Measurements from ENCODE around the gene SHH. TPM values are rescaled to one million over a fixed set of nuclear protein-coding genes. Genes with fewer than 3 reads are reported as not detected.
"Not testable (repeated sequence)": the region's sequence is repeated elsewhere in the genome, so short reads cannot be mapped to it uniquely, and the experiment has no call there.

Gene SHH
- total RNA-seq, 2 experiments from 2014 or later, result not detected

DNA sequence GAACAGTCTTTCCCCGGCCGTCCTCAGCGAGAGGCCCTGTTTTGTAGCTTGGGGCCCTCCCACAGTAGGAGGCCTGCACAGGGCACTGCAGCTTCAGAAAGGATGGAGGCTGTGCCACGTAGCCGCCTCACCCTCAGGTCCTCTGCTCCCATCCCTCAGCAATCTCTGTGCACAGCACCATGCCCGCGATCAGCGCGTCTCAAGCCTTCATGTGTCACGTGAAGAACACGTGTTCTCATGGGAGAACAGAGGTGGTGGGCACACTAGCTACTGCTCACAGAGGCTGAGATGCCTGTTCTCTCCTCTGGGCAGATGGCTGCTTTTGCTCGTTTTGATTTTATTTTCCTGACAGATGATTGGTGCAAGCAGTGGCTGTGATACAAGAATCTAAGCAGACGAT lies 8.5 kb upstream of the SHH start:
- POLR2A ChIA-PET, result no interaction called here
- DNase-seq, result no peak
- Mint-ChIP-seq H3K36me3 (ENCODE audit: low read depth) (no peaks in the 10 kb centered on the region), H3K27me3 (no peaks in the 10 kb centered on the region), H3K9me3 (no peaks in the 10 kb centered on the region), H3K4me3 (no peak overlapping the region), H3K27ac (no peak overlapping the region), H3K4me1 (no peaks in the 10 kb centered on the region)
- CTCF ChIA-PET, result no interaction called here

DNA sequence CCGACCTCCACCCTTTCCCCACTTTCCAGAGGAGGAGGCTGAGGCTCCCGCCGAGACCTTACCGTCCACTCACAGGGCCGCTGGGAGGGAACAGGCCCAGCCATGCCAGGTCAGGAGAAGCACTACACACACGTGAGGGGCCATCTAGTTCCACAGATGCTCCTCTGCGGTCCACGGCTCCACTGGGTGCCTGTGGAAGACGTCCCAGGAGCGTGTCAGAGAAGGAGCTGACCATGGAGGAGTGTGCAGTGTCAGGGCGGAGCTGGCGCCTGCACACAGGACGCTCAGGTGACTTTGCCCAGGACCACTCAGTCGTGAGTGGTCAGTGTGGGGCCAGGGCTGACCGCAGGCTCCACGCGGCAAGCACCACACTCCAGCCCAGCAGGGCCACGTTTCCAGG lies 8.0 kb upstream of the SHH start:
- Mint-ChIP-seq H3K4me1 (peaks cover 4% of the 10 kb centered on the region), H3K4me3 (no peak overlapping the region), H3K36me3 (ENCODE audit: low read depth) (no peaks in the 10 kb centered on the region), H3K27ac (no peak overlapping the region), H3K9me3 (no peaks in the 10 kb centered on the region), H3K27me3 (peaks cover 5% of the 10 kb centered on the region)
- POLR2A ChIA-PET, result no interaction called here
- DNase-seq, result no peak
- CTCF ChIA-PET, result no interaction called here

DNA sequence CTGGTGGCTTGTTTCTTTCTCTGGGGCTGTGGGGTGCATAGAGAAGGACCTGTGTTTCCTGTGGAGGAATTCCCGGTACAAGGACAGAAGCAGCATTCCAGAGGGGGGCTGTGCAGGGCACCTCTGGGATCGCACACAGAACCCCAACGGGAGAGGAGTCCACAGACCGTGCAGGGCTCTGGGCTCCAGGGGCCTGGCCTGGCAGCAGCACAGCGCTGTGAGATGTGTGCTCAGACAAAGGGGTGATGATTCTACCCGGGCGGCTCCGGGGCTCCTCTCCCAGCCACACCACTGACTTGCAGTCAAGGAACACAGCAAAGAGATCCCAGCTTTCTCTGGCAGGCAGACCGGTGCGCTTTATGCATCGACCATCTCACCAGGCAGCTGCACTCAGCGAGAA lies 6.9 kb upstream of the SHH start:
- CTCF ChIA-PET, result no interaction called here
- Mint-ChIP-seq H3K36me3 (ENCODE audit: low read depth) (no peaks in the 10 kb centered on the region), H3K27me3 (peaks cover 7% of the 10 kb centered on the region), H3K4me3 (no peak overlapping the region), H3K9me3 (no peaks in the 10 kb centered on the region), H3K4me1 (peaks cover 4% of the 10 kb centered on the region), H3K27ac (no peak overlapping the region)
- POLR2A ChIA-PET, result no interaction called here
- DNase-seq, result no peak

DNA sequence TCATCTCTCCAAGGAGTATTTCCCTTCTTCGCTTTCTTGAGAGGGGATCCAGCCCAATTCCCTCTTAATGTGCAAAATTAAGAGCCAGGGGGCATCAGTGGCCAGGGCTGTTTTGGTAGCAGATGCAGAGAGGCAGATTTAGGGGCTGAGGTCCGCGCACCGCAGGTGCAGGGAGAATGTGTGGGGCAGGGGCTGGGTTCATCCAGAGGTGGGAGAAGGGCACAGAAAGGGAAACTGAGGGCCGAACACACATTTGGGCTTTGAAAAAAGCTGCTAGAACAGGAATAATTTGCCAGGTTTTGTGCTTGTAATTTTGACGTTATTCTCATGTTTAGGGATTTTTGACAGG lies 6.5 kb upstream of the SHH start:
- POLR2A ChIA-PET, result no interaction called here
- H3K4me3 Mint-ChIP-seq, result no peak overlapping the region
- no peaks in the 10 kb centered on the region for H3K36me3 Mint-ChIP-seq (ENCODE audit: low read depth)
- CTCF ChIA-PET, result no interaction called here
- H3K27me3 Mint-ChIP-seq, result peaks cover 11% of the 10 kb centered on the region
- peaks cover 4% of the 10 kb centered on the region for H3K4me1 Mint-ChIP-seq
- no peak overlapping the region for H3K27ac Mint-ChIP-seq
- no peak for DNase-seq
- no peaks in the 10 kb centered on the region for H3K9me3 Mint-ChIP-seq

DNA sequence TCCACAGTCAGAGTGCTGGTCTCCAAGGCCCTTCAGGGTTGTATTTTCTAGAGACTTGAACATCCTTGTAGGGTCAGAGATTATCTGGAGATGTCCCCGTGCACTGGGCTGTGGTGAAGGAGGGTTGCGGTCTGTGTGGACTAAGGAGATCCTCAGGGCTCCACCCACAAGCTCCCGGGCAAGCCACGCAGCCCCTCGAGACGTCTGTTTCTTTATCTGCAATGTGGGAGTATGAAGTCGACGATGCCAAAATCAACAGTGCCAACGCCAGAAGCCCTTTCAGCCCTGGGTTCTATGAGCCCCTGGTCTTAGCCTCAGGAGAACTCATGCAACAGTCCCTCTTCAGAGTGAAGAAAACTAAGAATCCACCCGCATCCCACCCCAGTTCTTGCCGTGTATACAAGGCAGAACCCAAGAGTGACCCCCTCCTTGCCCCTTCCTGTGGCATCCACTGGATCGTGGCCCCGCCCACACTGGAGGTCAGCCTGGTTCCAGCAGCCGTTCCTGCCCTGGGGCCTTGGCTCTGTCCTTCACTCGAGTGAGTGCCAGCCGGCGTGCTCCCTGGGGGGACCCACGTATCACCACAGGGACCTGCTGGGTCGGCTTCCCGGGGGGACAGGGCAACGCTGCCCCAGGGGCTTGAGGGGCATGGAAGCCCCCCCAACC lies 6.0 kb upstream of the SHH start:
- CTCF ChIA-PET, result no interaction called here
- H3K4me3 Mint-ChIP-seq, result no peak overlapping the region
- POLR2A ChIA-PET, result no interaction called here
- peaks cover 4% of the 10 kb centered on the region for H3K4me1 Mint-ChIP-seq
- no peak for DNase-seq
- H3K9me3 Mint-ChIP-seq, result no peaks in the 10 kb centered on the region
- H3K36me3 Mint-ChIP-seq (ENCODE audit: low read depth), result no peaks in the 10 kb centered on the region
- H3K27me3 Mint-ChIP-seq, result peaks cover 15% of the 10 kb centered on the region
- no peak overlapping the region for H3K27ac Mint-ChIP-seq

DNA sequence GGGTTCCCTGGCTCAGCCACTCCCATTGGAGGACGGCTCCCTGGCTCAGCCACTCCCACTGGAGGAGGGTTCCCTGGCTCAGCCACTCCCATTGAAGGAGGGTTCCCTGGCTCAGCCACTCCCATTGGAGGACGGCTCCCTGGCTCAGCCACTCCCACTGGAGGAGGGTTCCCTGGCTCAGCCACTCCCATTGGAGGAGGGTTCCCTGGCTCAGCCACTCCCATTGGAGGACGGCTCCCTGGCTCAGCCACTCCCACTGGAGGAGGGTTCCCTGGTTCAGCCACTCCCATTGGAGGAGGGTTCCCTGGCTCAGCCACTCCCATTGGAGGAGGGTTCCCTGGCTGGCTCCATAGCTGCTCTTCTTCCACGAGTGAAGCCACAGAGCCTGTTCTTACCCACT lies 5.3 kb upstream of the SHH start:
- H3K27ac Mint-ChIP-seq; H3K4me1 Mint-ChIP-seq; H3K36me3 Mint-ChIP-seq (ENCODE audit: low read depth); CTCF ChIA-PET; DNase-seq; H3K9me3 Mint-ChIP-seq; POLR2A ChIA-PET; H3K4me3 Mint-ChIP-seq: not testable (repeated sequence)
- peaks cover 22% of the 10 kb centered on the region for H3K27me3 Mint-ChIP-seq

DNA sequence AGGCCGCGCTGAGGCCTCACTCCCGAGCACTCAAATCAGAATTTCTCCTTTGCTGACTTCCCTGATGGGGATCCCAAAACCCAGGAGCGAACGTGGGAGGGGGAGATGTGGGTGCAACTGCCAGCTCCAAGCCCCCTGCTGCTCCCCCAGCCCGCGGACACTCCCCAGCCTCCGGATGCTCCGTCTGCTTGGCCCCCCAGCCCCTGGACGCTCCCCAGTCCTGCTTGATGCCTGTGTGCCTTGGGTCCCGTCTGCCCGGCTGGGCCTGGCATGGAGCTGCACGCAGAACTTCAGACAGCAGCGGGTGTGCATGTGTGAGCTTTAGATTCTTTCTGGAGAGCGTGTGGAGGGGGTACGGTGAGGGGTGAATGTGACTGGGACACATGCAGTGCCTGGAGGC lies 4.7 kb upstream of the SHH start:
- H3K27ac Mint-ChIP-seq, result no peak overlapping the region
- peaks cover 27% of the 10 kb centered on the region for H3K27me3 Mint-ChIP-seq
- ChIA-PET CTCF (no interaction called here), POLR2A (no interaction called here)
- no peak overlapping the region for H3K4me3 Mint-ChIP-seq
- DNase-seq, result no peak
- H3K9me3 Mint-ChIP-seq, result no peaks in the 10 kb centered on the region
- peaks cover 7% of the 10 kb centered on the region for H3K4me1 Mint-ChIP-seq
- H3K36me3 Mint-ChIP-seq (ENCODE audit: low read depth), result no peaks in the 10 kb centered on the region

DNA sequence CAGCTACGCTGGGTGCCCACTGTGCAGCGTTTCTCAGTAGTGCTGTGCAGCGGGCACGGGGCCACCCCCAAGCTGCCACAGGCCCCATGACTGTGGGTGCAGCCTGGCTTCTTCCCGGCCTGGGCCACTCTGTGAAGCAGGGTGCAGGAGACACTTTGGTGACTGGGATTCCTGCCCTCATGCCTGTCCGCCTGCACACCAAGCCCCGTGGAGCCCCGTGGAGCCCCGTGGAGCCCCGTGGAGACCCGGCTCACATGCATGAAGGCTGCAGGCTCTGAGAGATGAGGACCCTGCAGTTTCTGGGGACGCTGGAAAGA lies 3.9 kb upstream of the SHH start:
- Mint-ChIP-seq H3K27me3 (peaks cover 36% of the 10 kb centered on the region), H3K4me1 (peaks cover 12% of the 10 kb centered on the region), H3K27ac (no peak overlapping the region), H3K9me3 (no peaks in the 10 kb centered on the region), H3K36me3 (ENCODE audit: low read depth) (no peaks in the 10 kb centered on the region), H3K4me3 (no peak overlapping the region)
- CTCF ChIA-PET, result interaction anchor here (0.6 kb wide), 1 partner anchor 319 kb away, joined by 3 read pairs; no protein-coding TSS in a partner anchor
- POLR2A ChIA-PET, result no interaction called here
- no peak for DNase-seq

DNA sequence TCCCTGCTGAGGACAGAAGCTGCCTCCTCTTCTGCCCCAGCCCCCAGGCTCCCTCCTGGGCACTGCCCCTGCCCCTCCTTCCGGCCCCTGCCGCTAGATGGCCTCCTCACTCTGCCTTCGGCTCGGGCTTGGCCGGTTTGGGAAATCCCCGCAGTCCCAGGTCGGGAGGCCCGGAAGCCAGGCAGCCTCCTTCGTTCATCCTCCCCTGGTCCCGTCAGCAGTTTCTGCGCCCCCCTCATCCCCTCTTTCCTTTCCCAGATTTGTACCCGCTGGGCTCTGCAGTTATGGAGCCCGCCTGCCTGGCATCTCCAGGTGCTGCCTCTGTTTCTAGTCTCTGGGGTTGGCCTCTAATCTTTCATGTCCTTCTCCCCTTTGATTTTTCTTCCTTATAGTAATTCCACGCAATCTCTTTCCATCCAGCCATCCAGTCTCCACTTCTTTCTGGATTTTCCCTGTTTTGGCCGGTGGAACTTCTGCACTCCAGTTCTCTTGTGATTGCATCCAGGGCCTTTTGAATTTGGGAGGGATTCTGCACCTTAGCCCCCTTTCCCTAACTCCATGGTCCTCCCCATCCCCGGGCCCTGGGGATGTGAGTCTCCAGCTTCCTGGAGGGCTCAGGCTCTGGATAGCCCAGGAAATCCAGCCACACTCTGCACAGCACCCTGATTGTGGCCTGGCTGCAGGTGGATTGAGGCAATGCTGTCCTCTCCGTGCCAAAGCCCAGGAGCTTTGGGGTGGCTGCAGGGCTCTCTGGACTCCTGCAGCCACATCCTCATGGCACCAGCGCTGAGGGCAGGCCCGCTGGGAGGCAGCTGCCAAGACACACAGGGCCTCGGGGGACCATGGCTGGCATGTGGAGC lies 3.3 kb upstream of the SHH start:
- no peak overlapping the region for H3K4me3 Mint-ChIP-seq
- CTCF ChIA-PET, result interaction anchor here (0.6 kb wide), 2 partner anchors 319 to 656 kb away, joined by 3 read pairs; no protein-coding TSS in a partner anchor

DNA sequence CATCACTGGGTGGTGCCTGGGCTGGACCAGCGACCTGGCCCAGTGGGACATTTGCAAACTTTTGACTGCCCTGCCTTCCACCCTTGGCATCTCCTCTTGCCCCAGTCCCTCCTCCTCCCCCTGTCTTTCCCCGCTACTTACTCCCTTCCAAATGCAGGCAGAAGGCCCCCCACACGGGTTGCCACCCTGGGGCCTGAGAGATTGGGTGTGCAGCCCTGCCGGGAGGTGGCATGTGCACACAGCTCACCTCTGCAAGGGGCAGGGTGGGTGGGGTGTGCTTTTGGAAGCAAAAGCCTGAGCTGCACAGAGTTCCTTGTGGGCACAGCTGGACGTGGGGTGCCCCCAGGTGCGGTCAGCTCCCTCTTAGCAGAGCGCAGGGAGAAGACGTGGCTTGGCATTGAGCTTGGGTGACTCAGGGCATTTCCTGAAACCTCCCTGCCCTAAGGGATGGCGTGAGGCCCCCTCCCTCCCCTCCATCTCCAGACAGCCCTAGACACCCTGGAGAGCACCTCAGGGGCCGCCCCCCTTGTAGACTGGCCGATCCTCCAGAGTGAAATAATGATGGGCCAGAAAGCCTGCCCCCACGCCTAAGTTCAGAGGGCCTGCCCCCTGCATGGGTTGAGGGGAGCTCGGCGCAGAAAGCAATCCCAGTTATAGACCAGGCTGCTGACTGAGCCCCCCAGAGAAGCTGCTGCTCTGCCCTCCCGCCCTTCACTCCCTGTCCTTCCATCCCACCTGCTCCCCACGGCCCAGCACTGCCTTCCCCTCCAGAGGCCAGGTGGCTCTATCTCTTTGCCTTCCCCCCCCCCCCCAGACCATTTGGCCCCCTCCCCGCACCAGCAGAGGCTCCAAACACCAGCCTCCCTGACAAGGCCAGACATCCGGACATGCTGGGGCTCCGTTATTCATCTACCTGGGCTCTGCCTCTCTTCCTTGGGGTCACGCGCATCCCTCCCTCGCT lies 2.3 kb upstream of the SHH start:
- Mint-ChIP-seq H3K27ac (no peak overlapping the region), H3K4me3 (no peak overlapping the region), H3K27me3 (peaks cover 45% of the 10 kb centered on the region), H3K36me3 (ENCODE audit: low read depth) (no peaks in the 10 kb centered on the region), H3K9me3 (no peaks in the 10 kb centered on the region), H3K4me1 (peaks cover 16% of the 10 kb centered on the region)
- CTCF ChIA-PET, result interaction anchor here (0.6 kb wide), 1 partner anchor 657 kb away, joined by 3 read pairs; no protein-coding TSS in a partner anchor
- DNase-seq, result no peak
- POLR2A ChIA-PET, result no interaction called here

More for the DNA sequence above, 3.3 kb upstream of the SHH start:
- Mint-ChIP-seq H3K4me1 (peaks cover 16% of the 10 kb centered on the region), H3K9me3 (no peaks in the 10 kb centered on the region), H3K27ac (no peak overlapping the region), H3K36me3 (ENCODE audit: low read depth) (no peaks in the 10 kb centered on the region), H3K27me3 (peaks cover 42% of the 10 kb centered on the region)
- POLR2A ChIA-PET, result no interaction called here
- peak; percentile 72 for DNase-seq

DNA sequence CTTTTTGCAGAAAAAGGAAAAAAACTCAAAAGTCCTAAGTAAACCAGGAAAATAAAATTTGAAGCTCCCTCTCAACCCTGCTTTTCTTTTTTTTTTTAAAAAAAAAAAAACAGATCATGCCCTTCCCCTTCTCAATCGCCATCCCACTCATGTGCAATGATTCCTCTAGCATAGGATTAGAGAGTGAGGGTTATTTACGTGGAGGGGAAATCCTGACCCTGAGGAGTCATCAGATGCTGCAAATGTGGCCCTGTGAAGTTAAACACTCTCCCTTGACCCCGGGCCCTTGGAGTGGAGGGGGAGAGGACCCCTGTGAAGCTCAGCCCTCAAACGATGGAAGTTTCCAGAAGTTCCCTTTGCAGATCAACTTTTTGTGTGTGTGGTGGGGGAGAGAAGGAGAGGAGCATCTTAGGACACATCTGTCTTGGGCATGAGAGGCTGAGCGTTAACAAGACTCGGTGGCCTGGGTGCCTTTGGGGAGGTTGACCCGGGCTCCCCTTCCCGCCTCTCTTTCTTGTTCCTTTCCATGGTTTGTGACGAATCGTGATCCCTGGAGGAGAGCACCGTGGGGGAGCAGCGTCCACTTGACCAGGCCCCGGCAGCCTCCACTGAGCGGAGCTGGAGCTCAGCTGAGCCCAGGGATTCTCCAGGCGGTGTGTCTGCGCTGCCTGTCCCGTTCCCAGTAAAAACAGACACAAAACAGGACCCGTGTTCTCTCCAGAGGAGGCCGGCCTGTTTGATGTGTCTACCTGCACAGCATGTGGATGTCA lies 1.5 kb upstream of the SHH start:
- DNase-seq, result no peak
- ChIA-PET CTCF (interaction anchor here (0.5 to 1.2 kb wide), 2 partner anchors 8 to 12 kb away, joined by 3 to 4 read pairs; no protein-coding TSS in a partner anchor), POLR2A (no interaction called here)
- Mint-ChIP-seq H3K4me3 (no peak overlapping the region), H3K4me1 (peaks cover 19% of the 10 kb centered on the region), H3K36me3 (ENCODE audit: low read depth) (no peaks in the 10 kb centered on the region), H3K9me3 (no peaks in the 10 kb centered on the region), H3K27ac (no peak overlapping the region), H3K27me3 (peaks cover 52% of the 10 kb centered on the region)

DNA sequence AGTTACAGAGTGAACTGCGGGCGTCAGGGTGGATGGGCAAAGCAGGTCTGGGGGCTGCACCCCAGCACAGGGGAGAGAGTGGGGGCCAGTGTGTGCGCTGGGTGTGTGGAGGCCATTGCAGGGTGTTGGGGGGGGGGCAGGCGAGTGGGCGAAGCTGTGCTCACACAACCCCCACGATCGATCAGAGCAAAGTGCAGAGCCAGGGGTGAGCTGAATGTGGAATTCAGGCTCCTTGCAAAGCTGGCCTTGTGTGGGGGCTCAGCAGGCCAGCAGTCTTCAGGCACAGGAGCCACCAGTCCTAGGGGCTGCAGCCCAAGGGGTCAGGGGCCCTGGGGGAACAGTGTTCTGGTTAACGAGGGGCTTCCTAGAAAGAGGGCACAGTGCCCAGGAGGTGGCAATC lies 862 bp upstream of the SHH start:
- no peak overlapping the region for H3K27ac Mint-ChIP-seq
- POLR2A ChIA-PET, result no interaction called here
- no peaks in the 10 kb centered on the region for H3K36me3 Mint-ChIP-seq (ENCODE audit: low read depth)
- peaks cover 53% of the 10 kb centered on the region for H3K27me3 Mint-ChIP-seq
- H3K9me3 Mint-ChIP-seq, result no peaks in the 10 kb centered on the region
- CTCF ChIA-PET, result interaction anchor here (0.5 to 1.2 kb wide), 2 partner anchors 9 to 12 kb away, joined by 3 to 4 read pairs; no protein-coding TSS in a partner anchor
- no peak for DNase-seq
- no peak overlapping the region for H3K4me3 Mint-ChIP-seq
- peaks cover 19% of the 10 kb centered on the region for H3K4me1 Mint-ChIP-seq

DNA sequence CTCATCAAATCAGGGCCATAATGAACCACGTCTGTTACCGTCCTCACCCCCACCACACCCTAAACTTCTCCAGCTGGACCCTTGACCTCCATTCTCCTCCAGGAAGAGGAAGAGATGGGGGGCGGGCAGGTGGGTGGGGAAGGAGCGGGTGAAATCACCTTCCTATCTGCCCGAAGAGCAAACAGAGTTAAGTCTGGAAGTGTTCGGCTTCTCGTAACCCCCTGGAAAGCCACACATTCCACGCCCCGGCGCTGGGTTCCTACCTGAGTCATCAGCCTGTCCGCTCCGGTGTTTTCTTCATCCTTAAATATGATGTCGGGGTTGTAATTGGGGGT lies 736 bp downstream of the SHH start:
- ChIA-PET POLR2A (no interaction called here), CTCF (no interaction called here)
- no peaks in the 10 kb centered on the region for H3K9me3 Mint-ChIP-seq
- peaks cover 31% of the 10 kb centered on the region for H3K4me1 Mint-ChIP-seq
- no peak for DNase-seq
- no peak overlapping the region for H3K27ac Mint-ChIP-seq
- H3K4me3 Mint-ChIP-seq, result no peak overlapping the region
- no peaks in the 10 kb centered on the region for H3K36me3 Mint-ChIP-seq (ENCODE audit: low read depth)
- peaks cover 69% of the 10 kb centered on the region for H3K27me3 Mint-ChIP-seq
